AG04450 (cell line): ENCODE results near the gene SRPK2. TPM values are rescaled to one million over a fixed set of nuclear protein-coding genes. Genes with fewer than 3 reads are reported as not detected.

Experiments
- CTCF ChIA-PET: fragments of 300-600, 350-600 bp; formaldehyde crosslinking; extraction: SDS; loops from one replicate; lab custom pipeline; 2022; ENCODE audit warnings: antibody characterized with exemption, inconsistent platforms; lab: Charles Lee
- POLR2A ChIA-PET: fragments of 350-600 bp; formaldehyde crosslinking; extraction: SDS; loops from one replicate; lab custom pipeline; 2021; ENCODE audit warnings: antibody characterized with exemption, inconsistent platforms; lab: Yijun Ruan, JAX
- DNase-seq: peaks from one replicate; pipeline ENCODE4 v3.0.0-alpha.2; 2011; ENCODE audit warnings: low read depth, low spot score
- H3K27ac ChIP-seq: one replicate; pipeline ENCODE4 v1.5.1; 2012; ENCODE audit warnings: low read depth, low read length, control low read depth
- H3K27me3 ChIP-seq: one replicate; pipeline ENCODE4 v1.6.0; 2012; ENCODE audit warnings: low read length; ENCODE audit not compliant: control insufficient read depth, insufficient read depth
- H3K4me3 ChIP-seq: 2 replicates; pipeline ENCODE4 v1.5.1; 2011; ENCODE audit warnings: mild to moderate bottlenecking, low read depth, low read length, control low read depth
- H3K9me3 ChIP-seq: 2 replicates; pipeline ENCODE4 v1.5.1; 2012; ENCODE audit warnings: low read length; ENCODE audit not compliant: control insufficient read depth, insufficient read depth
- CTCF ChIP-seq: IDR thresholded peaks from 2 replicates; pipeline ENCODE4 v1.5.1; 2011; ENCODE audit warnings: low read depth, low read length, control low read depth, inconsistent platforms
- polyA plus RNA-seq: library from polyadenylated mRNA; depleted of rRNA; stranded (reverse); fragments of >200 nt; gene quantifications from 2 replicates; pipeline ENCODE4 v1.2.3, GENCODE V29; 2011

The SRPK2 gene
- polyA plus RNA-seq, 1 experiment, result 22.4 TPM

- ChIA-PET CTCF (no interaction called here), POLR2A (interaction anchor here (0.7 kb wide), 1 partner anchor 670 kb away, joined by 14 read pairs; no protein-coding TSS in a partner anchor)
- no peak for DNase-seq
- TF ChIP-seq CTCF, result no peak
- Histone ChIP-seq H3K27ac (no peak overlapping the region), H3K4me3 (no peak overlapping the region), H3K9me3 (no peaks in the 10 kb centered on the region), H3K27me3 (no peaks in the 10 kb centered on the region)
Observed at GRCh38 chr7:105389889-105390288, 1.2 kb upstream of the SRPK2 start.

GRCh38 chr7:105389088-105389650 is 448 bp upstream of the SRPK2 start:
- H3K27me3 ChIP-seq, result no peaks in the 10 kb centered on the region
- no peak for DNase-seq
- peak overlapping the region; percentile 74 for H3K4me3 ChIP-seq
- POLR2A ChIA-PET, result interaction anchor here (0.8 to 1.7 kb wide), 4 partner anchors 9 to 408 kb away, joined by 3 to 12 read pairs (median 4); partner anchors contain the start of gene KMT2E
- no peaks in the 10 kb centered on the region for H3K9me3 ChIP-seq
- CTCF ChIA-PET, result interaction anchor here (0.7 kb wide), 1 partner anchor 83 kb away, joined by 3 read pairs; no protein-coding TSS in a partner anchor
- no peak overlapping the region for H3K27ac ChIP-seq
- TF ChIP-seq CTCF, result 0 out of 2 replicates have a peak, but pooled peaks have one; percentile 5

GRCh38 chr7:105387508-105388355 is 989 bp downstream of the SRPK2 start:
- TF ChIP-seq CTCF, result no peak
- ChIA-PET CTCF (interaction anchor here (0.6 kb wide), 1 partner anchor 29 kb away, joined by 4 read pairs; no protein-coding TSS in a partner anchor), POLR2A (interaction anchor here (0.5 to 1.7 kb wide), 5 partner anchors 12 to 374 kb away, joined by 3 to 4 read pairs (median 3); partner anchors contain the start of gene KMT2E)
- Histone ChIP-seq H3K27ac (peak overlapping the region; percentile 39), H3K9me3 (no peaks in the 10 kb centered on the region), H3K4me3 (peak overlapping the region; percentile 74), H3K27me3 (no peaks in the 10 kb centered on the region)
- DNase-seq, result no peak

- H3K4me3 ChIP-seq, result no peak overlapping the region
- CTCF ChIA-PET, result interaction anchor here (0.7 to 1.2 kb wide), 2 partner anchors 10 to 43 kb away, joined by 3 read pairs; no protein-coding TSS in a partner anchor
- H3K27ac ChIP-seq, result no peak overlapping the region
- POLR2A ChIA-PET, result no interaction called here
- TF ChIP-seq CTCF, result no peak
- H3K27me3 ChIP-seq, result no peaks in the 10 kb centered on the region
- H3K9me3 ChIP-seq, result no peaks in the 10 kb centered on the region
- no peak for DNase-seq
Observed at GRCh38 chr7:105377903-105378302, 10.8 kb downstream of the SRPK2 start.
